Keratinocyte (primary cell): Measurements from ENCODE around the gene NFATC4. TPM values are rescaled to one million over a fixed set of nuclear protein-coding genes. Genes with fewer than 3 reads are reported as not detected.

Experiments used
- DNase-seq: peaks from one replicate; pipeline ENCODE4 v3.0.0-alpha.2; 2011; ENCODE audit warnings: low read depth, missing footprints, low spot score
- FAIRE-seq: peaks from 2 replicates; lab custom pipeline; 2011; peaks lifted over from hg19 to GRCh38; lab: Jason Lieb, UNC
- H2AFZ ChIP-seq: 2 replicates; pipeline ENCODE4 v1.6.0; 2012; ENCODE audit warnings: low read length, control low read depth, inconsistent platforms; ENCODE audit not compliant: control insufficient read depth
- H3K27ac ChIP-seq: 2 replicates; pipeline ENCODE4 v1.5.1; 2011; ENCODE audit warnings: low read length; ENCODE audit not compliant: control insufficient read depth, insufficient read depth
- H3K27me3 ChIP-seq: 3 replicates; pipeline ENCODE4 v1.6.0; 2011; ENCODE audit warnings: low read length; ENCODE audit not compliant: control insufficient read depth, insufficient read depth; ENCODE audit errors: extremely low read depth
- H3K36me3 ChIP-seq, 2 experiments: 2 replicates in 1 of 2; 3 replicates in 1 of 2; pipeline ENCODE4 v1.5.1; 2011; ENCODE audit warnings: low read length in 2 of 2, mild to moderate bottlenecking in 1 of 2; ENCODE audit not compliant: control insufficient read depth in 2 of 2, insufficient read depth in 2 of 2; ENCODE audit errors: extremely low read depth in 1 of 2
- H3K4me1 ChIP-seq: 3 replicates; pipeline ENCODE4 v1.5.1; 2011; ENCODE audit warnings: low read length; ENCODE audit not compliant: control insufficient read depth, insufficient read depth; ENCODE audit errors: extremely low read depth
- H3K4me2 ChIP-seq: 3 replicates; pipeline ENCODE4 v1.6.0; 2011; ENCODE audit warnings: low read depth, low read length; ENCODE audit not compliant: control insufficient read depth, insufficient read depth; ENCODE audit errors: extremely low read depth
- H3K4me3 ChIP-seq, 3 experiments: fragments of 200-600 bp in 1 of 3; sonication (generic) in 1 of 3; 2 replicates in 2 of 3; 3 replicates in 1 of 3; pipeline ENCODE4 v1.5.1; 2011 to 2016; ENCODE audit warnings: low read length in 3 of 3, mild to moderate bottlenecking in 3 of 3, control low read depth in 2 of 3, inconsistent platforms in 1 of 3, low read depth in 1 of 3, mixed read lengths in 1 of 3, mixed run types in 1 of 3, moderate library complexity in 1 of 3; ENCODE audit not compliant: control insufficient read depth in 2 of 3, insufficient read depth in 2 of 3; ENCODE audit errors: extremely low read depth in 1 of 3
- H3K79me2 ChIP-seq: 2 replicates; pipeline ENCODE4 v1.6.0; 2012; ENCODE audit warnings: low read length; ENCODE audit not compliant: control insufficient read depth, insufficient read depth
- H3K9ac ChIP-seq: 3 replicates; pipeline ENCODE4 v1.6.0; 2011; ENCODE audit warnings: low read length; ENCODE audit not compliant: control insufficient read depth, insufficient read depth; ENCODE audit errors: extremely low read depth
- H3K9me1 ChIP-seq: 3 replicates; pipeline ENCODE4 v1.6.0; 2011; ENCODE audit warnings: low read length; ENCODE audit not compliant: control insufficient read depth, insufficient read depth; ENCODE audit errors: extremely low read depth
- H3K9me3 ChIP-seq: 2 replicates; pipeline ENCODE4 v1.5.1; 2012; ENCODE audit warnings: low read depth, low read length; ENCODE audit not compliant: control insufficient read depth
- H4K20me1 ChIP-seq: 3 replicates; pipeline ENCODE4 v1.6.0; 2011; ENCODE audit warnings: low read length; ENCODE audit not compliant: control insufficient read depth, insufficient read depth; ENCODE audit errors: extremely low read depth
- CTCF ChIP-seq, 3 experiments: IDR thresholded peaks in 1 of 3; conservative IDR thresholded peaks in 1 of 3; optimal IDR thresholded peaks in 1 of 3; 2 replicates in 2 of 3; 3 replicates in 1 of 3; pipeline versions ENCODE3 to v1.5.1; 2011; ENCODE audit warnings: low read length in 3 of 3, mild to moderate bottlenecking in 3 of 3, moderate library complexity in 2 of 3, control low read depth in 1 of 3, inconsistent platforms in 1 of 3; ENCODE audit not compliant: insufficient read depth in 2 of 3; ENCODE audit errors: extremely low read depth in 1 of 3
- EZH2 ChIP-seq: IDR thresholded peaks from one replicate; pipeline ENCODE4 v1.6.1; 2012; ENCODE audit warnings: inconsistent platforms, mild to moderate bottlenecking, low read length, moderate library complexity
- dilution Hi-C: fragments of 300-500 bp; cut with MboI; formaldehyde crosslinking; loops from one replicate; pipeline ENCODE4 v1.7.0; 2020; ENCODE audit warnings: low sequenced_read_pairs; ENCODE audit not compliant: extremely low pct_ligation_motif_present
- polyA plus RNA-seq, 5 experiments: library from polyadenylated mRNA; depleted of rRNA in 3 of 5; stranded (reverse) in 3 of 5; stranded (forward) in 1 of 5; unstranded in 1 of 5; fragments of >200 nt; gene quantifications; 1 replicate in 1 of 5; 2 replicates in 3 of 5; 3 replicates in 1 of 5; pipeline versions ENCODE4 v1.2.1 to v1.2.3, GENCODE V29; 2011 to 2012; ENCODE audit warnings: missing spikeins in 2 of 5, low read depth in 1 of 5, low replicate concordance in 1 of 5

Gene NFATC4
- polyA plus RNA-seq, 1 donor (not counting 4 experiments of a cell fraction or from before 2014, with no cell fraction given): 0.92 TPM

GRCh38 chr14:24368562-24369252 is 723 bp downstream of the NFATC4 start:
- FAIRE-seq: no peak
- dilution Hi-C loops: no loop called here
- H3K9ac ChIP-seq: no peak overlapping the region
- peaks cover 23% of the 10 kb centered on the region for H3K4me1 ChIP-seq
- H3K4me2 ChIP-seq: no peak overlapping the region
- no peak overlapping the region for H3K4me3 ChIP-seq
- no peak overlapping the region for H3K27ac ChIP-seq
- no peak for DNase-seq
- no peaks in the 10 kb centered on the region for H3K36me3 ChIP-seq
- no peaks in the 10 kb centered on the region for H3K79me2 ChIP-seq
- TF ChIP-seq CTCF (optimal IDR thresholded peaks at IDR 0.05 in 1 of 3, IDR thresholded peaks at IDR 0.05 in 1 of 3, conservative IDR thresholded peaks at IDR 0.05 in 1 of 3; ENCODE audit: extremely low read depth in 1 of 3, insufficient read depth in 2 of 3, low read length in 3 of 3): no peak
- no peak for TF ChIP-seq EZH2
- H2AFZ ChIP-seq: no peak overlapping the region
- H3K9me1 ChIP-seq: no peaks in the 10 kb centered on the region
- H3K27me3 ChIP-seq: no peaks in the 10 kb centered on the region
- no peaks in the 10 kb centered on the region for H3K9me3 ChIP-seq
- no peaks in the 10 kb centered on the region for H4K20me1 ChIP-seq

- Histone ChIP-seq H3K9ac (no peak overlapping the region), H3K9me3 (no peaks in the 10 kb centered on the region), H4K20me1 (no peaks in the 10 kb centered on the region), H2AFZ (no peak overlapping the region), H3K27ac (no peak overlapping the region), H3K36me3 (no peaks in the 10 kb centered on the region), H3K9me1 (no peaks in the 10 kb centered on the region), H3K4me3 (no peak overlapping the region), H3K4me1 (peaks cover 23% of the 10 kb centered on the region), H3K4me2 (no peak overlapping the region), H3K27me3 (no peaks in the 10 kb centered on the region), H3K79me2 (no peaks in the 10 kb centered on the region)
- no peak for FAIRE-seq
- TF ChIP-seq EZH2 (no peak), CTCF (optimal IDR thresholded peaks at IDR 0.05 in 1 of 3, IDR thresholded peaks at IDR 0.05 in 1 of 3, conservative IDR thresholded peaks at IDR 0.05 in 1 of 3; ENCODE audit: extremely low read depth in 1 of 3, insufficient read depth in 2 of 3, low read length in 3 of 3) (no peak)
- dilution Hi-C loops: no loop called here
- DNase-seq: no peak
Measured at GRCh38 chr14:24369463-24369862, 1.5 kb downstream of the NFATC4 start.
